Stimulated activated naive CD8-positive, alpha-beta T cell treated with anti-CD3 and anti-CD28 coated beads, Interleukin-15, Interleukin-2, amounts not matched to agents 100 U/mL and 50 U/mL, for 24 hours (primary cell): ENCODE results near the gene LMOD1.
A peak's percentile ranks its signal among the peaks of the same experiment; 100 is the strongest.
"Not testable (repeated sequence)": the region's sequence is repeated elsewhere in the genome, so short reads cannot be mapped to it uniquely, and the experiment has no call there.

Experiments
- ATAC-seq: fragments of 150-1000 bp; cut with Tn5 transposase; one replicate; pipeline ENCODE4 v1.10.0; 2021
- DNase-seq: peaks from one replicate; pipeline ENCODE4 v3.0.0; 2021

Gene LMOD1

GRCh38 chr1:201914456-201915235, 31.7 kb downstream of the LMOD1 start:
- no peak for DNase-seq

DNA sequence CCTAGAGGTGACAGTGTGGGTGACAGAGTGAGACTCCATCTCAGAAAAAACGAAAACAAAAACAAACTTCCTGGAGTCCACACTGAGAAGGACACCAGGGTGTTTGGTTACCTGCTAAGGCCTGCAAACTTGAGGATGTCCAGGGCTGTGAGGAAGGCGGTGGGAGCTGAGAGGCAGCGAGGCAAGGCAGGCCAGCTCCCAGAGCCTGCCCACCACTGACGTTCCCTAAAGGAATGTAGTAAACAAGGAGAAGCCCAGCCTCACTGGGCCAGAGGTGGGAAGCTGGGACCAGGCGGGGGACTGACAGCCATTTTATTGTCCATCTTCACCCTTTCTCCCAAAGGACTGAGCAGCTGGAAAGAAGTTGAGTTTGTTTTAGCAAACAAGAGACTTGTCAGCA, 33.5 kb downstream of the LMOD1 start:
- ATAC-seq, result no peak
- no peak for DNase-seq

More at GRCh38 chr1:201914456-201915235, 31.7 kb downstream of the LMOD1 start:
- no peak for ATAC-seq

- no peak for ATAC-seq
- DNase-seq, result no peak
Observed at GRCh38 chr1:201911826-201912571, 34.3 kb downstream of the LMOD1 start.

DNA sequence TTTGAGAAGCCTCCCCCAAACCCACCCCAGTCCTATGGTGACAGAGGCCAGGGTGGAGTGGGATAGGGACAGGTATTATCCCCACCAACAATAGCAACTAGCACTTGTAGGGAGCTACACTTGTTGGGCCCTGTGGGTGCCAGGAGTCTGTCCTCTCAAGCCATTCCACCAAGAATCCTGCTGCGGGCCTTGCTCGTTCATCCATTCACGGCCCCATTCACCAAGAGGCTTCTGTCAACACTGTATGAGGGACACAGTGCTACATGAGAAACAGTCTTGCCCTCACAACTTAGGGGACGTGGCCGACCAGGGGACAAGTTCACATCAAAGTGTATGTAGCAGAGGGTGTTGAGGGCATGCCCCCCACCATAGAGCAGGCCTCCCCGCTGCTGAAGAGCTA, 38.7 kb downstream of the LMOD1 start:
- DNase-seq, result no peak
- ATAC-seq, result no peak

DNA sequence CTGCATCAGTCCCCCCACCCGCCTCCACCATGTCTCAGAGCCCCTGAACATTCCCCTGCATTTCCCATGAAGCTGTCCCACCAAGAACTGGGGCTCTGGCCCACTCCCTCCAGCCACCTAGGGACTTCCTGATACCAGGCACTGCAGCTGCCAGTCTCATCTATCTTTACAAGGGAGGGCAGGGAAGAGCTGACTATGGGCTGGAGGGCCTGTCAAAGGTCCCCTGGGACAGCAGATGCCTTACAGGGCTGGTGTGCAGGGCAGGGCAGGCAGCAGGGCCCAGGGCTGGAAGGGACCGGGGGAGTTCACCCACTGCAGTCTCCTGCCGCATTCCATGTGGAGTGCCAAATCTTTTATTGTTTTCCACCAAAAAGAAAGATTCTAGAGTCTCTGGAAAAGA, 40.0 kb downstream of the LMOD1 start:
- no peak for ATAC-seq

DNA sequence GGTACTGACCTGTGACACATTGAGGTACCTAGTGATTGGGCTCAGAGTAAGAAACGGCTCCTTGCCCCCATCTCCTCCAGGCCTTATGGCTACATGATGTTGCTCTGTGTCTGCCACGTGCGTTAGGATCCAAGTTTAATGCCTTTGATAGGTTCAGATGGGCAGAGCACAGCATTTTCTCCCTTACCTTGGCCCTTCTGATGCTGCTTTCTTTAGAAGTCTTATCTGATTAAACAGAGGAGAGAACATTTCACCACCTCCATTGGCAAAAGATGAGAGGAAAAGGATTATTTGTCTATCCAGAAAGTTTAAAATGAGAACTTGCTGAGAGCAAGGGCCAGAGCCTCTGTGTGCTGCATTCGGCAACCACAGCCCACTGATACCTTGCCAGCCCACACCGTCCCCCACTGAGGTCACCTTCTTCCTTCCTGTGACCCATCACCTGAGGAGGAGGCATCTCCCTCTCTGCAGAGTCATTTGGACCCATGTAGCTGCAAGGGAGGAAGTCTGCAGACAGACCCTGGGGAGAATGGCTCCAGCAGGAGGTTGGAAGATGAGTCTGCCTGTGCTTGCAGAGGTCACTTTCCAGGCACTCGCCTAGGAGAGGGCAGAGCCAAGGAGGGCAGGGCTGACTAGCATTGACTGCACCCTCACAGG, 41.0 kb downstream of the LMOD1 start:
- DNase-seq (no peak), ATAC-seq (peak; percentile 64)

More for the DNA sequence above, 40.0 kb downstream of the LMOD1 start:
- DNase-seq, result no peak

DNA sequence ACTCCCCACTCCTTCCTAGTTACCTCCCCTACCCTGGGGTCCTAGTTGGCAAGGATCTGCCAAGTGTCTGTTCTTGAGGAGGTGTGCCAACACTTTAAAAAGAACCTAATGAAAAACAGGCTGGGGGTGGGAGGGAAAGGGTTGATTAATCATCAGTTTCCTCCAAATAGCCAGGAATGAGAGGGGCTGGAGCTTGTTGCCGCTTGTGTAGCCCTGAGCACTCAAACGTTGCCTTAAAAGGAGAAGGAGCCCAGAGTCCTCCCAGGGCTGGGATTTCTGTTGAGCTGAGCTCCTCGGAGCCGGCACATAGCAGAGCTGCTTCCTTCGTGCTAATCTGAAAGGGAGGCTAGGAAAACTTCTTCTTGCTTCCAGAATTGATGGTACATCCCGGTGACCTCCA, 41.8 kb downstream of the LMOD1 start:
- DNase-seq (no peak), ATAC-seq (no peak)

- ATAC-seq (no peak), DNase-seq (no peak)
Observed at GRCh38 chr1:201903135-201903534, 43.2 kb downstream of the LMOD1 start.

GRCh38 chr1:201902198-201902597, 44.1 kb downstream of the LMOD1 start:
- no peak for ATAC-seq

DNA sequence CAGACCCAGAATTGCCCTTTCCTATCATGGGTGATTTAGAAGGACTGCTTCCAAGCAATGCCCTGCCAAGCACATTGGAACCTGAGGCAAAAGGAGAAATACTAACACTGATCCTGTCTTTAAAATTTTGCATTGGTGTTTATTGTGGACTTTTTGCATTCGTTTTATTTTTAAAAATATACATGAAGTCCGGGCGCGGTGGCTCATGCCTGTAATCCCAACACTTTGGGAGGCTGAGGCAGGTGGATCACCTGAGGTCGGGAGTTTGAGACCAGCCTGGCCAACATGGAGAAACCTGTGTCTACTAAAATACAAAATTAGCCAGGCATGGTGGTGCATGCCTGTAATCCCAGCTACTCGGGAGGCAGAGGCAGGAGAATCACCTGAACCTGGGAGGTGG, 45.3 kb downstream of the LMOD1 start:
- DNase-seq, ATAC-seq: not testable (repeated sequence)

More at GRCh38 chr1:201902198-201902597, 44.1 kb downstream of the LMOD1 start:
- DNase-seq, result no peak

DNA sequence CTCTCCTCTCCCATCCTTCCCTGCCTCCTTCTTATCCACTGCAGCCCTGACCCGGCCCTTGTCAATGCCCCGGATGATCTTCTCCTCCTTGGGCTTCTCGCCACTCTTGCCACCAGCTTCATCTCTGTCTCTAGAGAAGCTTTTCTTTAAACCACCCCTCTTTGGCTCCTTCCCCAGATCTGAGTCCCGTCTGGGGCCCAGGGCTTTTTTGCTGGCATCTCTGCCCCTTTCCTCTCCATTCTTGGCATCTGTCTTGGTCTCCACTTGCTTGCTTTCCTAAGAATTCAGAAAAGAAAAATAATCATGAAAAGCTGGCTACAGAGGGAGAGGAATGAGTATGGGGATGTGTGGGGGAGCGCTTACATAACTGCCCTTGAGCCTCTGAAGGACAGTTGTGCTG, 45.9 kb downstream of the LMOD1 start:
- no peak for DNase-seq
- ATAC-seq, result no peak

DNA sequence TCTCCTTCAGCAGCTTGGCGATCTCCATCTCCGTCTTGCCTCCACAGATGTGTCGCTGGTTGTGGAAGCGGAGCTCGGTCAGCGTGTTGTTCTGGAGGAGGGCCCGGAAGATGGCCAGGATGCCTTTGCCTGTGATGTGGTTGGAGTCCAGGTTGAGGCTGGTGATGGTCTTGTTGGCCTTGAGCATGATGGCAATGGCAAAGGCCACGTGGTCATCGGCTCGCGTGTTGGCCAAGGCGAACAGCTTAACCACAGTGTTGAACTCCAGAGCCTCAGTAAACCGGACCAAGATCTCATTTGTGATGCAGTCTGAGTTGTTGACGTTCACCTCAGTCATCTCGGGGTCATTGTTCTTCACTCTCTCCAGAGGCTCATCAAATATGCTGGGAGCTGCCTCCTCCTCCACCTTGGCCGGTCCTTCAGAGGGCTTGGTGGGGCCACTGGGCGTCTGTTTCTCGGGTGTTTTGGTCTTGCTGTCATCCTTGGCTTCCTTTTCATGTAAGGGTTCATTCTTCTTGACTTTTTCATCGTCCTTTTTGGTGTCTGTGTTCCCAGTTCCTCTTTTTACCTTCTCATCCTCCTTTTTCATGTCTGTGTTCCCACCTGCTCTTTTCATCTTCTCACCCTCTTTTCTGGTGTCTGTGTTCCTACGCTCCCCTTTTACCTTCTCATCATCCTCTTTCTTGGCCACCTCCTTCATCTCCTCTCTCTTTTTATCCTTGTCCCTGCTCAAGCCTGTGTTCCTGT, 46.5 kb downstream of the LMOD1 start:
- no peak for ATAC-seq
- DNase-seq, result no peak

- no peak for DNase-seq
- no peak for ATAC-seq
Observed at GRCh38 chr1:201898992-201899391, 47.4 kb downstream of the LMOD1 start.

DNA sequence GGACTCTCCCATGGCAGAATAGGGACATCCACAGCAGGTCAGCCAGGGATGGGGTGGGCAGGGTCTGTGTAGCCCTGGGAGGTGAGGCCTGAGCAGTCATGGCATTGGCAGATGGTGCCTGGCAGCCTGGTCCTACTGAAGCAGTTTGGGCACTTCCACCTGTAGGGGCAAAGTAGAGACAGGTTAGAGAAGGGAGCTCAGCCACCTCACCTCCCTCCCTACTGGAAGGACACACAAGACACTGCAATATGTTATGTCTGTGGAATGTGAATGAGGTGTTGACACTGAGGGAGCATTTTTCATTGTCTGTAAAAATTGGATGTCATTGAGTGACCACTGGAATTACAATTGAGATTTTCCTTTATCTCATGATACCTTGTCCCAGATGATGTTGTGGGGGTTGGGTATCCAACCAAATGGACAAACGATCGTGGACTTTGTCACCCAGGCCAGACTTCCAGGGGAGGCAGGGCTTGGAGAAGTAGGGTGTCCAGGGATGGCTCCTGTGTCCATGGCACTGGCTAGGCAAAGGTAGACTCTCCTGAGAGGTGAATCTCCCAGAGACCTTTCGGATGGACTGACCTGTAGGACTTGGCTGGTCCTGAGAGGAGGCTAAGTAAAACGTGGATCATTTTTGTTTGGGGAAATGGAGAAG, 48.0 kb downstream of the LMOD1 start:
- no peak for DNase-seq
- no peak for ATAC-seq

DNA sequence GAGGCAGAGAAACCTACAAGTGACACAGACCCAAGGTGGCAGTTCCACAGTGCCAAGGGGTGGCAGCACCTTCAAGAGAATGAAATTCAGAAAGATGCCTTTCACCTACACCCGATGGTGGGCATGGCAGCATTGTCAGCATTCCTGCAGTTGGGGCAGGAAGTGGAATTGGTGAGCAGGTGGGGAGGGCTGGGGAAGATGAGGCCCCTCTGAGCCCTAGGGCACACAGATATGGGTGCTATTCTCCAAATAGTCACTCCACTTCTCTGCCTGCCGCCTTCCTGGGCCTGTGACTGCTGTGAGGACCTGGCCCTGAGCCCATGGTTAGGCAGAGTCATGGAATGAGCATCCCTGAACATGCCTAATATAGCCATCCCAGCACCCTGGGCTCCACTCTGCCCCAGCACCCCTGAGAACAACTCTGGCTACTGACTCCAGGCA, 49.4 kb downstream of the LMOD1 start:
- DNase-seq, result no peak
- ATAC-seq, result no peak

DNA sequence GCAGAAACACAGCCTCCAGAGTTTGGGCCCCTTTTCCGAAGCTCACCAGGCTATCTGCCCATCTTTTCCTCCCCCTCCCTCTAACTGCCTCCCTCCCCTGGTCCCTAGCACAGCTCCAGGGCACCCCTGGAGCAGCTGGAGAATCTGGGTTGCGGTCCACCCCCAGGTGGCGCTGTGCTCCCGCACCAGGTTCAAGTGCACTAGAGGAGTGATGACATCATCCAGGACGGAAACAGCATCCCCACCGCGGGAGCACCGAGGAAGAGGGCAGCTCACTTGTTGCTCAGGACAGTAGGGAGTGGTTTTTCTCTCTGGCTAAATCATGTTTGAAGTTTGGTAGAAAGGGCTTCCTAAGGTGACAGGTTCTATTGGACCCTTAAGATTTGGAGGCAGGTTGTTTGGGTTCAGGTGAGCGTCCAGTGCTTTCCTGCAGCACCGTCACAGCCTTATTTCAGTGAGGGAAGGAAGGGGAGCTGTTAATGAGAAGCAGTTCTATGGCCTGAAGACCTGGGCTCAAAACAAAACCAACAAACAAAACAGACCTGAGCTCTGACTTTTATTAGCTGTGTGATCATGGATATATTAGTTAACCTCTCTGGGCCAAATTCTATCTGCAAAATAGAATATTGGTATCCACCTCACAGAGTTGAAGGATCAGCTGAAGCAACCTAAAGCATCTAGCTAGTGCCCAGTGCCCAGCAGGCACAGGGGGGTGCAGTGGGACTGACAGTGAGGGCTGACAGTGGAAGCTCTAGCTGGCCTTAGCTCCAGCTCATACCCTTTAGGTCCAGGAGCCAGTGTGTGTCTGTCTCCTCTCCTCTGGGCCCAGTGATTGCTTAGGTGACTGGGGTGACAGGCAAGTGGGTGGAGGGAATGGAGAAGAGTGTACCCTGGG, 50.2 kb downstream of the LMOD1 start:
- peak; percentile 95 for ATAC-seq
- peak; percentile 91 for DNase-seq

DNA sequence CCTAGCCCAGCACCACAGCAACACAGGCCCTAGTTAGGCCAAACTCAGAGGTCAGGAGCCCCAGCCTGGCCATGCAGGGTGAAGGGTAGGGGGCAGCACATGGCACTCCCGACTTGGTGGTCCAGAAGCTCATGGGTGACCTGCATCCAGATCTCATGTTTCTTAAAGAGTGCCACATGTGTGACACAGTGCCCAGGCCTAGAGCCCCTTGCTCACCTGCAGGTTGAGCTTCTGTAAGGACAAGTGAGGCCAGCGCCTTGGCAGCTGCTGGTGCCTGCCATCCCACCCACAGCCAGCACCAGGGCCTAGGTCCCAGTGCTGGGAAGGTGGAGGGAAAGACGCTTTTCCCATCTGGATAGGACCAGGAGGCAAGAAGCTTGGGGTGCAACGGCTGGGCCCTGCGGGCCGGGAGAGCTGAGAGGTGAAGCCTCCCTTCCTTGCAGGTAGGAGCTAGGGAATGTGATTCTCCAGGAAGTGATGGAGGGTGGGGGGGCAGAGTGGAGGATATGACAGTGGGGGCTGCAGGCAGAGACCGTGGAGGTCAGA, 51.2 kb downstream of the LMOD1 start:
- ATAC-seq (no peak), DNase-seq (no peak)

GRCh38 chr1:201894343-201895119, 51.8 kb downstream of the LMOD1 start:
- DNase-seq (no peak), ATAC-seq (no peak)

GRCh38 chr1:201893431-201893830, 52.9 kb downstream of the LMOD1 start:
- ATAC-seq, result no peak
- DNase-seq, result no peak

GRCh38 chr1:201892211-201892610, 54.1 kb downstream of the LMOD1 start:
- ATAC-seq (no peak), DNase-seq (no peak)
